PFSK-1 (cell line): ENCODE measurements around the gene ZSCAN5A.

Experiments
- FOXP2 ChIP-seq: optimal IDR thresholded peaks from 2 replicates; pipeline ENCODE3; 2011; ENCODE audit warnings: borderline replicate concordance, control low read depth, inconsistent platforms; ENCODE audit not compliant: insufficient read depth; ENCODE audit errors: extremely low read length, extremely low read depth
- POLR2AphosphoS5 ChIP-seq: IDR thresholded peaks from 2 replicates; pipeline ENCODE4 v1.6.1; 2012; ENCODE audit warnings: low read depth, mild to moderate bottlenecking, control low read depth, low read length, moderate library complexity
- REST ChIP-seq, 2 experiments: IDR thresholded peaks; 2 replicates each; pipeline versions ENCODE4 v1.6.1 to v1.8.0; 2011 to 2012; ENCODE audit warnings: low read depth in 2 of 2, low read length in 2 of 2, control low read depth in 1 of 2, inconsistent platforms in 1 of 2, mild to moderate bottlenecking in 1 of 2, moderate library complexity in 1 of 2; ENCODE audit not compliant: insufficient read depth in 1 of 2
- SIN3A ChIP-seq: IDR thresholded peaks from 2 replicates; pipeline ENCODE4 v1.6.1; 2012; ENCODE audit warnings: mild to moderate bottlenecking, low read length, moderate library complexity, borderline replicate concordance; ENCODE audit not compliant: insufficient read depth
- TAF1 ChIP-seq: IDR thresholded peaks from 2 replicates; pipeline ENCODE4 v1.6.1; 2012; ENCODE audit warnings: low read length, control low read depth, borderline replicate concordance; ENCODE audit not compliant: insufficient read depth

The ZSCAN5A gene

DNA sequence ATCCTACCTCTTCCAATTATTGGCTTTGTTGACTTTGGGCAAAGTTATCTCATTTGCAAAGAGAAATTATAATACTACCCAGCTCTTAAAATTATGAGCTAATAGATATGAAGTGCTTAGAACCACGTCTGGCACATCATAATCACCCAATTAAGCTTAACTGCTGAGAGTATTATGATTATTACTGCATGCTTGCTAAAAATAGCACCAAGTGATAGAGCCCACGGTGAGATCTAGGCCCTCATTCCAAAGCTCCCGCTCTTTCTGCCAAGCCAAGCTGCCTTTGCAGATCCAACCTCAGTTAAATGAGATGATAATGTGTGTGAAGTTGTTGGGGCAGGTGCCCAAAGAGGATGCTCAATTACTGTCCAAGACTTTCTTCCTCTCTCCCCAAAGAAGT is 48.6 kb downstream of the ZSCAN5A start:
- TF ChIP-seq SIN3A, result no peak
- no peak for TF ChIP-seq POLR2AphosphoS5
- TF ChIP-seq FOXP2, result no peak
- TF ChIP-seq TAF1, result no peak
- no peak for TF ChIP-seq REST (IDR thresholded peaks at IDR 0.05; ENCODE audit: insufficient read depth in 1 of 2, low read depth in 2 of 2, low read length in 2 of 2)

DNA sequence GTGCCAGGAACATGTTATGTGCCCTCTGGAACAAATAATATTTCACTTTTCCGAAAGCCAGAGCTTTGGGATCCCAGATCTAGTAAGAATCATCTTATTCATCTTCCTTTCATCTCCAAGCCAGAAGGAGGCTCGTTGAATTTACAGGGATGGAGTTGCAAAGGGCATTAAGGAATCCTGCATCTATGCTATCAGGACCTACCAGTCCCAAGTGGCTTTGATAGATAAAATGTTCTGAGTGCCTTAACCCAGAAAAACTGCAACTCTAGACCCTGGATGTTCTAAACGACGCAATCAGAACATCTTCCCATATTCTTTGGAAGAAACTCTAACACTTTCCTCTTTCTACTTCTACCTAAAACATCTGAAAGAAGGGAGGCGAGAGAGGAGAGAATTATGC is 51.3 kb downstream of the ZSCAN5A start:
- TF ChIP-seq FOXP2 (no peak), TAF1 (no peak), POLR2AphosphoS5 (no peak), REST (IDR thresholded peaks at IDR 0.05; ENCODE audit: insufficient read depth in 1 of 2, low read depth in 2 of 2, low read length in 2 of 2) (no peak), SIN3A (no peak)

DNA sequence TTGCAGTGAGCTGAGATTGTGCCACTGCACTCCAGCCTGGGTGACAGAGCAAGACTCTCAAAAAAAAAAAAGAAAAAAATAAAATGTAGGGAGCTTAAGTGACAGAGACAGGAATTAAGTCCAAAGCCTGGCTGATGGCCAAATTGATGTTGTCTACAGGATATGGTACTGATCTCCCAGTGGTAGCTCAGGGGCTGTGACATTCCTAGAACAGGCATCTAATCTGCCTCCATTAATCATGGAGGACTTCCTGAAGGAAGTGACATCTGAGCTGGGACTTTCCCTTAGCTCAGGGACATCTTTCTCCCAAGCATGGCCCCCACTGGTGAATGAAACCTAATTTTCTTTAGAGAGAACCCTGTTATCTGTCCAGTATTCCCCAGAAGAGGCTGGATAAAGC is 53.5 kb downstream of the ZSCAN5A start:
- TF ChIP-seq TAF1 (no peak), POLR2AphosphoS5 (no peak), REST (IDR thresholded peaks at IDR 0.05; ENCODE audit: insufficient read depth in 1 of 2, low read depth in 2 of 2, low read length in 2 of 2) (no peak), SIN3A (no peak), FOXP2 (no peak)

GRCh38 chr19:56258272-56258671 is 56.4 kb downstream of the ZSCAN5A start:
- TF ChIP-seq POLR2AphosphoS5 (no peak), SIN3A (no peak), REST (IDR thresholded peaks at IDR 0.05; ENCODE audit: insufficient read depth in 1 of 2, low read depth in 2 of 2, low read length in 2 of 2) (no peak), FOXP2 (no peak), TAF1 (no peak)

- no peak for TF ChIP-seq POLR2AphosphoS5
- no peak for TF ChIP-seq REST (IDR thresholded peaks at IDR 0.05; ENCODE audit: insufficient read depth in 1 of 2, low read depth in 2 of 2, low read length in 2 of 2)
- no peak for TF ChIP-seq FOXP2
- no peak for TF ChIP-seq TAF1
- no peak for TF ChIP-seq SIN3A
These were observed 60.9 kb downstream of the ZSCAN5A start for GRCh38 chr19:56253737-56254136.
